ENCODE results near the gene HOMEZ. TPM values are rescaled to one million over a fixed set of nuclear protein-coding genes. Genes with fewer than 3 reads are reported as not detected.

The HOMEZ gene
- total RNA-seq, 1 experiment from 2014 or later: 7.6 TPM

DNA sequence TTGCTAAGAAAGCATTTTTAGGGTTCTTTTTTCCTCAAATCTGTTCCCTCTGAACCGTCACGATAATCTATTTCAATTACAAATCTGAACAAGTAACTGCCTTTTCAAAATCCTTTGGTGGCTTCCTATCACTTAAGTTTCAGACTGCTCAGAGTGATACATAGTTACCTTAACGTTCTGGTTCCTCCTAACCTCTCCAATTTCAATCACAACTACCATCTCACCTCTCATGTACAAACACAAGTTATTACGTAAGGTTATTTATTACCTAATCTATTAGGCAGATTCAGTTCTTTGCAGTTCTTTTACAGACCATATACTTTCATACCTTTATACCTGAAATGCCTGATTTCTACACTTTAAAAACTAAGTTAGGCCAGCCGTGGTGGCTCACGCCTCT lies 36.1 kb downstream of the HOMEZ start:
- CTCF ChIA-PET: no interaction called here
- Histone ChIP-seq H3K4me3 (ENCODE audit: low read depth in 2 of 2, low read length in 2 of 2) (no peak overlapping the region), H3K9me3 (ENCODE audit: control insufficient read depth, insufficient read depth, low read depth, low read length) (no peaks in the 10 kb centered on the region), H3K27ac (ENCODE audit: low read length) (no peak overlapping the region), H3K4me1 (ENCODE audit: control insufficient read depth, insufficient read depth, low read length) (no peaks in the 10 kb centered on the region), H3K27me3 (ENCODE audit: control insufficient read depth, insufficient read depth, low read length) (peaks cover 5% of the 10 kb centered on the region; the same call in 1 of the 2 replicates), H3K36me3 (ENCODE audit: control insufficient read depth, insufficient read depth, low read length) (no peaks in the 10 kb centered on the region)
- ATAC-seq (no peak), DNase-seq (ENCODE audit: low read depth, low spot score) (no peak)
- POLR2A ChIA-PET: no interaction called here
- BruUV-seq (replicated peaks): no TSS peak
- TF ChIP-seq POLR2AphosphoS5 (IDR thresholded peaks at IDR 0.05; ENCODE audit: low read depth, low read length) (no peak), SIN3A (IDR thresholded peaks at IDR 0.05; ENCODE audit: borderline replicate concordance, insufficient read depth, low read depth, low read length) (no peak), TCF7L2 (IDR thresholded peaks at IDR 0.05; ENCODE audit: low read depth, low read length) (no peak)
- TF ChIP-seq, protein P1, sequence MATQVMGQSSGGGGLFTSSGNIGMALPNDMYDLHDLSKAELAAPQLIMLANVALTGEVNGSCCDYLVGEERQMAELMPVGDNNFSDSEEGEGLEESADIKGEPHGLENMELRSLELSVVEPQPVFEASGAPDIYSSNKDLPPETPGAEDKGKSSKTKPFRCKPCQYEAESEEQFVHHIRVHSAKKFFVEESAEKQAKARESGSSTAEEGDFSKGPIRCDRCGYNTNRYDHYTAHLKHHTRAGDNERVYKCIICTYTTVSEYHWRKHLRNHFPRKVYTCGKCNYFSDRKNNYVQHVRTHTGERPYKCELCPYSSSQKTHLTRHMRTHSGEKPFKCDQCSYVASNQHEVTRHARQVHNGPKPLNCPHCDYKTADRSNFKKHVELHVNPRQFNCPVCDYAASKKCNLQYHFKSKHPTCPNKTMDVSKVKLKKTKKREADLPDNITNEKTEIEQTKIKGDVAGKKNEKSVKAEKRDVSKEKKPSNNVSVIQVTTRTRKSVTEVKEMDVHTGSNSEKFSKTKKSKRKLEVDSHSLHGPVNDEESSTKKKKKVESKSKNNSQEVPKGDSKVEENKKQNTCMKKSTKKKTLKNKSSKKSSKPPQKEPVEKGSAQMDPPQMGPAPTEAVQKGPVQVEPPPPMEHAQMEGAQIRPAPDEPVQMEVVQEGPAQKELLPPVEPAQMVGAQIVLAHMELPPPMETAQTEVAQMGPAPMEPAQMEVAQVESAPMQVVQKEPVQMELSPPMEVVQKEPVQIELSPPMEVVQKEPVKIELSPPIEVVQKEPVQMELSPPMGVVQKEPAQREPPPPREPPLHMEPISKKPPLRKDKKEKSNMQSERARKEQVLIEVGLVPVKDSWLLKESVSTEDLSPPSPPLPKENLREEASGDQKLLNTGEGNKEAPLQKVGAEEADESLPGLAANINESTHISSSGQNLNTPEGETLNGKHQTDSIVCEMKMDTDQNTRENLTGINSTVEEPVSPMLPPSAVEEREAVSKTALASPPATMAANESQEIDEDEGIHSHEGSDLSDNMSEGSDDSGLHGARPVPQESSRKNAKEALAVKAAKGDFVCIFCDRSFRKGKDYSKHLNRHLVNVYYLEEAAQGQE (IDR thresholded peaks at IDR 0.05; ENCODE audit: insufficient read depth in 1 of 2, low read depth in 2 of 2, low read length in 1 of 2): no peak
- TF ChIP-seq, protein P2, sequence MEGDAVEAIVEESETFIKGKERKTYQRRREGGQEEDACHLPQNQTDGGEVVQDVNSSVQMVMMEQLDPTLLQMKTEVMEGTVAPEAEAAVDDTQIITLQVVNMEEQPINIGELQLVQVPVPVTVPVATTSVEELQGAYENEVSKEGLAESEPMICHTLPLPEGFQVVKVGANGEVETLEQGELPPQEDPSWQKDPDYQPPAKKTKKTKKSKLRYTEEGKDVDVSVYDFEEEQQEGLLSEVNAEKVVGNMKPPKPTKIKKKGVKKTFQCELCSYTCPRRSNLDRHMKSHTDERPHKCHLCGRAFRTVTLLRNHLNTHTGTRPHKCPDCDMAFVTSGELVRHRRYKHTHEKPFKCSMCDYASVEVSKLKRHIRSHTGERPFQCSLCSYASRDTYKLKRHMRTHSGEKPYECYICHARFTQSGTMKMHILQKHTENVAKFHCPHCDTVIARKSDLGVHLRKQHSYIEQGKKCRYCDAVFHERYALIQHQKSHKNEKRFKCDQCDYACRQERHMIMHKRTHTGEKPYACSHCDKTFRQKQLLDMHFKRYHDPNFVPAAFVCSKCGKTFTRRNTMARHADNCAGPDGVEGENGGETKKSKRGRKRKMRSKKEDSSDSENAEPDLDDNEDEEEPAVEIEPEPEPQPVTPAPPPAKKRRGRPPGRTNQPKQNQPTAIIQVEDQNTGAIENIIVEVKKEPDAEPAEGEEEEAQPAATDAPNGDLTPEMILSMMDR (IDR thresholded peaks at IDR 0.05): no peak
- in situ Hi-C loops (cut with HindIII; ENCODE audit: low pct_unique_long_range_greater_than_20kb, low sequenced_read_pairs): no loop called here
- intact Hi-C loops (cut with micrococcal nuclease; ENCODE audit: unreplicated experiment): no loop called here

DNA sequence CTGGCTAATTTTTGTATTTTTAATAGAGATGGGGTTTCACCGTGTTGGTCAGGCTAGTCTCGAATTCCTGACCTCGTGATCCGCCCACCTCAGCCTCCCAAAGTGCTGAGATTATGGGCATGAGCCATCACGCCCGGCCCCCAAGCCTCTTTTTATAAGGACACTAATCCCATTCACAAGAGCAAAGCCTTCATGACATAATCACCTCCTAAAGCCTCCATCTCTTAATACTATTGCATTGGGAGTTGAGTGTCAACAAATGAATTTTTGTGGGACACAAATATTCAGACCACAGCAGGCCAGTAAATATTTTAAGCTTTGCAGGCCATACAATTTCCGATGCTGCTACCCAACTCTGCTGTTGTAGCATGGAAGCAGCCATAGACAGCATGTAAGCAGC lies 37.3 kb downstream of the HOMEZ start:
- CTCF ChIA-PET: no interaction called here
- intact Hi-C loops (cut with micrococcal nuclease; ENCODE audit: unreplicated experiment) (no loop called here), in situ Hi-C loops (cut with HindIII; ENCODE audit: low pct_unique_long_range_greater_than_20kb, low sequenced_read_pairs) (no loop called here)
- H3K36me3 ChIP-seq (ENCODE audit: control insufficient read depth, insufficient read depth, low read length): no peaks in the 10 kb centered on the region
- no peak overlapping the region for H3K27ac ChIP-seq (ENCODE audit: low read length)
- no peak overlapping the region for H3K4me3 ChIP-seq (ENCODE audit: low read depth in 2 of 2, low read length in 2 of 2)
- TF ChIP-seq TCF7L2 (IDR thresholded peaks at IDR 0.05; ENCODE audit: low read depth, low read length) (no peak), SIN3A (IDR thresholded peaks at IDR 0.05; ENCODE audit: borderline replicate concordance, insufficient read depth, low read depth, low read length) (no peak), POLR2AphosphoS5 (IDR thresholded peaks at IDR 0.05; ENCODE audit: low read depth, low read length) (no peak)
- TF ChIP-seq, protein P1 (IDR thresholded peaks at IDR 0.05; ENCODE audit: insufficient read depth in 1 of 2, low read depth in 2 of 2, low read length in 1 of 2): no peak
- TF ChIP-seq, protein P2 (IDR thresholded peaks at IDR 0.05): no peak
- no TSS peak for BruUV-seq (replicated peaks)
- POLR2A ChIA-PET: interaction anchor here (0.7 kb wide), 1 partner anchor 85 kb away, joined by 19 read pairs; no protein-coding TSS in a partner anchor
- H3K4me1 ChIP-seq (ENCODE audit: control insufficient read depth, insufficient read depth, low read length): no peaks in the 10 kb centered on the region
- H3K9me3 ChIP-seq (ENCODE audit: control insufficient read depth, insufficient read depth, low read depth, low read length): no peaks in the 10 kb centered on the region
- DNase-seq (ENCODE audit: low read depth, low spot score): no peak
- ATAC-seq: no peak
- H3K27me3 ChIP-seq (ENCODE audit: control insufficient read depth, insufficient read depth, low read length): peaks cover 5% of the 10 kb centered on the region; the same call in 1 of the 2 replicates
